Subcutaneous abdominal adipose tissue (tissue), 5 donors: ENCODE measurements around the gene YPEL3.

Experiments
- H3K27ac ChIP-seq: one replicate; pipeline ENCODE4 v1.7.0; 2013; ENCODE audit warnings: low read depth, mild to moderate bottlenecking, inconsistent platforms, low read length, moderate library complexity
- H3K27me3 ChIP-seq, 5 donors: one replicate each; pipeline ENCODE4 v1.7.0; 2013; ENCODE audit warnings: low read length in 5 of 5, inconsistent platforms in 1 of 5; ENCODE audit not compliant: control insufficient read depth in 5 of 5, insufficient read depth in 4 of 5
- H3K36me3 ChIP-seq, 5 donors: one replicate each; pipeline ENCODE4 v1.7.0; 2013; ENCODE audit warnings: low read length in 5 of 5; ENCODE audit not compliant: control insufficient read depth in 5 of 5, insufficient read depth in 5 of 5
- H3K4me1 ChIP-seq, 5 donors: one replicate each; pipeline ENCODE4 v1.7.0; 2013; ENCODE audit warnings: low read length in 5 of 5, mild to moderate bottlenecking in 3 of 5, moderate library complexity in 1 of 5; ENCODE audit not compliant: control insufficient read depth in 5 of 5, insufficient read depth in 5 of 5
- H3K4me3 ChIP-seq, 5 donors: one replicate each; pipeline ENCODE4 v1.7.0; 2013; ENCODE audit warnings: low read length in 5 of 5, low read depth in 1 of 5
- H3K9ac ChIP-seq, 5 donors: one replicate each; pipeline ENCODE4 v1.7.0; 2013; ENCODE audit warnings: low read length in 5 of 5, mild to moderate bottlenecking in 4 of 5, moderate library complexity in 3 of 5
- H3K9me3 ChIP-seq, 5 donors: one replicate each; pipeline ENCODE4 v1.7.0; 2013; ENCODE audit warnings: low read length in 5 of 5; ENCODE audit not compliant: control insufficient read depth in 5 of 5
- donor health status: healthy.
- donor health status: healthy.
- donor health status: healthy.
- donor health status: healthy.
- donor health status: healthy.

YPEL3 gene

GRCh38 chr16:30051518-30051917, 44.5 kb downstream of the YPEL3 start:
- Histone ChIP-seq H3K9me3 (no peaks in the 10 kb centered on the region), H3K27ac (no peak overlapping the region), H3K4me3 (no peak overlapping the region), H3K4me1 (peaks cover 0 to 20% (median 11%) of the 10 kb centered on the region in 5 donors), H3K36me3 (no peaks in the 10 kb centered on the region), H3K27me3 (no peaks in the 10 kb centered on the region), H3K9ac (no peak overlapping the region)

- Histone ChIP-seq H3K9ac (no peak overlapping the region), H3K36me3 (no peaks in the 10 kb centered on the region), H3K4me3 (no peak overlapping the region), H3K27me3 (peaks cover 0 to 4% (median 0%) of the 10 kb centered on the region in 5 donors), H3K9me3 (no peaks in the 10 kb centered on the region), H3K4me1 (peaks cover 0 to 20% (median 11%) of the 10 kb centered on the region in 5 donors), H3K27ac (no peak overlapping the region)
Observed at GRCh38 chr16:30049871-30050270, 46.1 kb downstream of the YPEL3 start.

DNA sequence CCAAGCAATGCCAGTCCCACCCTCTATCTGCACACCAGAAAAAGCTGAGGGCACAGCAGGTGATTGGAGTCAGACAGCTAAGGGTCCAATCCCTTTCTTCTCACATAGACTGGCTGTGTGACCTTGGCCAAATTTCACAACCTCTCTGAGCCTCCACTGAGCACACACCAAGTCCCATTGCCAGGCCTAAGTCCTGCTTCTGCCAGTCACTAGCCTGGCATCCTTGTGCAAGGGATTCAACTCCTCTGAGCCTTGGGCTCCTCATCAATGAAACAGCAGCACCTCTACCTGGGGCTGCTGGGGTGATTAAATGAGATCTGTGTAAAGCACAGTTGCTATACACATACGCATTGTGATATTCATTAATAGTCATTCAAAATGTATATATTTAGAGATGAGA, 49.4 kb downstream of the YPEL3 start:
- Histone ChIP-seq H3K4me1 (no peaks in the 10 kb centered on the region), H3K9ac (no peak overlapping the region), H3K4me3 (no peak overlapping the region), H3K27me3 (peaks cover 0 to 4% (median 0%) of the 10 kb centered on the region in 5 donors), H3K27ac (no peak overlapping the region), H3K9me3 (no peaks in the 10 kb centered on the region), H3K36me3 (no peaks in the 10 kb centered on the region)

- no peaks in the 10 kb centered on the region for H3K9me3 ChIP-seq
- H3K27ac ChIP-seq, result no peak overlapping the region
- no peaks in the 10 kb centered on the region for H3K4me1 ChIP-seq
- H3K36me3 ChIP-seq, result no peaks in the 10 kb centered on the region
- peaks cover 0 to 4% (median 0%) of the 10 kb centered on the region in 5 donors for H3K27me3 ChIP-seq
- H3K4me3 ChIP-seq, result no peak overlapping the region
- no peak overlapping the region for H3K9ac ChIP-seq
Observed at GRCh38 chr16:30046178-30046577, 49.8 kb downstream of the YPEL3 start.
